Stimulated activated CD4-positive, alpha-beta T cell treated with anti-CD3 and anti-CD28 coated beads, Interleukin-4, amount 100 ng/mL, for 48 hours (primary cell): ENCODE results near the gene CA4.
"Not testable (repeated sequence)": the region's sequence is repeated elsewhere in the genome, so short reads cannot be mapped to it uniquely, and the experiment has no call there.

Source experiments
- DNase-seq, 2 donors: peaks; one replicate each; pipeline ENCODE4 v3.0.0-alpha.2; 2020; ENCODE audit warnings: low read depth in 2 of 2

Gene CA4

GRCh38 chr17:60174035-60174434 lies 24.3 kb downstream of the CA4 start:
- DNase-seq = no peak

- DNase-seq = not testable (repeated sequence)
Measured at GRCh38 chr17:60174767-60175166, 25.0 kb downstream of the CA4 start.

GRCh38 chr17:60176763-60177162 lies 27.0 kb downstream of the CA4 start:
- not testable (repeated sequence) for DNase-seq

- not testable (repeated sequence) for DNase-seq
Measured at GRCh38 chr17:60178180-60178579, 28.4 kb downstream of the CA4 start.

- not testable (repeated sequence) for DNase-seq
Measured at GRCh38 chr17:60180380-60180779, 30.6 kb downstream of the CA4 start.

- not testable (repeated sequence) for DNase-seq
Measured at GRCh38 chr17:60186372-60186771, 36.6 kb downstream of the CA4 start.

GRCh38 chr17:60186846-60187745 lies 37.3 kb downstream of the CA4 start:
- DNase-seq = not testable (repeated sequence)

- DNase-seq = no peak
Measured at GRCh38 chr17:60188759-60189158, 39.0 kb downstream of the CA4 start.

GRCh38 chr17:60190032-60190431 lies 40.3 kb downstream of the CA4 start:
- DNase-seq = not testable (repeated sequence)

GRCh38 chr17:60193032-60193431 lies 43.3 kb downstream of the CA4 start:
- not testable (repeated sequence) for DNase-seq

- no peak for DNase-seq
Measured at GRCh38 chr17:60193482-60193881, 43.7 kb downstream of the CA4 start.

- DNase-seq = not testable (repeated sequence)
Measured at GRCh38 chr17:60194141-60194540, 44.4 kb downstream of the CA4 start.

- DNase-seq = not testable (repeated sequence)
Measured at GRCh38 chr17:60198630-60199029, 48.9 kb downstream of the CA4 start.

- DNase-seq = not testable (repeated sequence)
Measured at GRCh38 chr17:60205782-60206181, 56.0 kb downstream of the CA4 start.

GRCh38 chr17:60208302-60208701 lies 58.5 kb downstream of the CA4 start:
- DNase-seq = not testable (repeated sequence)
